Epithelial cell of esophagus (primary cell): ENCODE results near the gene CYB561D2.

Experiments
- DNase-seq: peaks from one replicate; pipeline ENCODE4 v3.0.0; 2010; ENCODE audit warnings: low read depth
- H3K4me3 ChIP-seq: 2 replicates; pipeline ENCODE4 v1.5.1; 2011; ENCODE audit warnings: mild to moderate bottlenecking, low read length, control low read depth
- CTCF ChIP-seq: IDR thresholded peaks from 2 replicates; pipeline ENCODE4 v1.5.1; 2011; ENCODE audit warnings: low read depth, mild to moderate bottlenecking, low read length, control low read depth, inconsistent platforms; ENCODE audit not compliant: insufficient read depth; ENCODE audit errors: missing control alignments

Gene CYB561D2

GRCh38 chr3:50327943-50328691 is 22.5 kb upstream of the CYB561D2 start, which contains the start of gene TUSC2:
Gene TUSC2 (minus strand): TSS chr3:50328223. CDS start chr3:50328099, 124 bp downstream.
- peak; percentile 99 for DNase-seq
- TF ChIP-seq CTCF, result no peak
- H3K4me3 ChIP-seq, result peak within 1 kb of the TSS; percentile 78

GRCh38 chr3:50330330-50330729 is 20.3 kb upstream of the CYB561D2 start:
- no peak overlapping the region for H3K4me3 ChIP-seq
- TF ChIP-seq CTCF, result no peak
- DNase-seq, result no peak

- H3K4me3 ChIP-seq, result no peak overlapping the region
- DNase-seq, result no peak
- no peak for TF ChIP-seq CTCF
Observed at GRCh38 chr3:50331364-50331907, 19.2 kb upstream of the CYB561D2 start.

- no peak overlapping the region for H3K4me3 ChIP-seq
- no peak for TF ChIP-seq CTCF
- no peak for DNase-seq
Observed at GRCh38 chr3:50333744-50334328, 16.8 kb upstream of the CYB561D2 start.

GRCh38 chr3:50334339-50335075 is 16.2 kb upstream of the CYB561D2 start:
- DNase-seq, result no peak
- H3K4me3 ChIP-seq, result no peak overlapping the region
- no peak for TF ChIP-seq CTCF

- H3K4me3 ChIP-seq, result peak overlapping the region; percentile 92
- peak; percentile 53 for DNase-seq
- peak; percentile 18 for TF ChIP-seq CTCF
Observed at GRCh38 chr3:50336452-50337174, 14.0 kb upstream of the CYB561D2 start.
